Measurements from ENCODE around the gene IL17B.

The IL17B gene

GRCh38 chr5:149356391-149356790 is 22.7 kb downstream of the IL17B start:
- H3K4me3 ChIP-seq (ENCODE audit: low read length): no peak overlapping the region
- no peak for DNase-seq (ENCODE audit: low read depth)
- no peak for TF ChIP-seq CTCF (conservative IDR thresholded peaks at IDR 0.05; ENCODE audit: low read depth, low read length)

GRCh38 chr5:149355688-149356087 is 23.4 kb downstream of the IL17B start:
- no peak overlapping the region for H3K4me3 ChIP-seq (ENCODE audit: low read length)
- no peak for DNase-seq (ENCODE audit: low read depth)
- TF ChIP-seq CTCF (conservative IDR thresholded peaks at IDR 0.05; ENCODE audit: low read depth, low read length): no peak

- no peak for TF ChIP-seq CTCF (conservative IDR thresholded peaks at IDR 0.05; ENCODE audit: low read depth, low read length)
- no peak overlapping the region for H3K4me3 ChIP-seq (ENCODE audit: low read length)
- no peak for DNase-seq (ENCODE audit: low read depth)
Measured at GRCh38 chr5:149353911-149354310, 25.2 kb downstream of the IL17B start.

- H3K4me3 ChIP-seq (ENCODE audit: low read length): no peak overlapping the region
- TF ChIP-seq CTCF (conservative IDR thresholded peaks at IDR 0.05; ENCODE audit: low read depth, low read length): no peak
- no peak for DNase-seq (ENCODE audit: low read depth)
Measured at GRCh38 chr5:149352169-149352568, 26.9 kb downstream of the IL17B start.

- DNase-seq (ENCODE audit: low read depth): no peak
- H3K4me3 ChIP-seq (ENCODE audit: low read length): no peak overlapping the region
- TF ChIP-seq CTCF (conservative IDR thresholded peaks at IDR 0.05; ENCODE audit: low read depth, low read length): no peak
Measured at GRCh38 chr5:149349382-149349781, 29.7 kb downstream of the IL17B start.

- no peak for DNase-seq (ENCODE audit: low read depth)
- no peak for TF ChIP-seq CTCF (conservative IDR thresholded peaks at IDR 0.05; ENCODE audit: low read depth, low read length)
- no peak overlapping the region for H3K4me3 ChIP-seq (ENCODE audit: low read length)
Measured at GRCh38 chr5:149348518-149348917, 30.6 kb downstream of the IL17B start.

GRCh38 chr5:149345892-149346222 is 33.2 kb downstream of the IL17B start:
- no peak for DNase-seq (ENCODE audit: low read depth)
- peak overlapping the region; percentile 99 for H3K4me3 ChIP-seq (ENCODE audit: low read length)
- no peak for TF ChIP-seq CTCF (conservative IDR thresholded peaks at IDR 0.05; ENCODE audit: low read depth, low read length)

Measured in retinal pigment epithelial cell (primary cell).